Measurements from ENCODE around the gene HACL1. TPM values are rescaled to one million over a fixed set of nuclear protein-coding genes. Genes with fewer than 3 reads are reported as not detected.

The HACL1 gene
- total RNA-seq (2021) (18.6 and 22.0 TPM in 2 replicates), Bru-seq, nascent RNA (percentile 66 among the genes with signal in this experiment), BruChase-seq, experiment 1, labeled RNA remaining after a 2-hour chase (percentile 59 among the genes with signal in this experiment), BruChase-seq, experiment 2, labeled RNA remaining after a 6-hour chase (percentile 54 among the genes with signal in this experiment)
- long read RNA-seq, transcript HACL1-201 (17 exons, 2,266 nt): major isoform, 32 of 48 reads
- long read RNA-seq, partial matches to known transcripts: 0 of 48 reads
- long read RNA-seq, other reads (novel, unspliced or antisense): 12 of 48 reads

GRCh38 chr3:15601399-15602145 is at the start of gene HACL1, which contains the start of gene BTD:
HACL1 (minus strand) TSS chr3:15601569; CDS start chr3:15601463, 106 bp downstream.
BTD (plus strand) TSS chr3:15601745; CDS start chr3:15635440, 33,695 bp downstream.
- intact Hi-C loops (cut with micrococcal nuclease; ENCODE audit: unreplicated experiment): no loop called here
- Histone ChIP-seq H3K36me3 (ENCODE audit: insufficient read depth, low read length, poor library complexity, severe bottlenecking) (no peaks in the 10 kb centered on the region), H3K4me3 (ENCODE audit: low read depth, low read length, poor library complexity, severe bottlenecking) (peak within 1 kb of the TSS; percentile 65), H3K4me1 (ENCODE audit: insufficient read depth, low read length, poor library complexity, severe bottlenecking) (peaks cover 5% of the 10 kb centered on the region), H3K27me3 (replicated peaks; ENCODE audit: insufficient read depth, low read depth, low read length, poor library complexity) (no peaks in the 10 kb centered on the region), H3K27ac (ENCODE audit: low read depth, low read length, poor library complexity, severe bottlenecking) (peak within 1 kb of the TSS; percentile 86), H3K9me3 (ENCODE audit: low read depth, low read length, poor library complexity, severe bottlenecking) (no peaks in the 10 kb centered on the region)
- DNase-seq (ENCODE audit: low spot score): peak; percentile 100
- CTCF ChIA-PET: no interaction called here
- no TSS peak for BruUV-seq (replicated peaks)
- POLR2A ChIA-PET (ENCODE audit: low non-redundant PET): no interaction called here
- TF ChIP-seq CTCF (conservative IDR thresholded peaks at IDR 0.05; ENCODE audit: low read depth, low read length): peak; percentile 40
- TF ChIP-seq EZH2 (IDR thresholded peaks at IDR 0.05; ENCODE audit: borderline replicate concordance, low read depth, low read length, poor library complexity, severe bottlenecking): no peak

- no peak overlapping the region for H3K27ac ChIP-seq (ENCODE audit: low read depth, low read length, poor library complexity, severe bottlenecking)
- CTCF ChIA-PET: no interaction called here
Measured at GRCh38 chr3:15649858-15650257, 48.5 kb upstream of the HACL1 start.

GRCh38 chr3:15649341-15649740 is 48.0 kb upstream of the HACL1 start:
- Histone ChIP-seq H3K27ac (ENCODE audit: low read depth, low read length, poor library complexity, severe bottlenecking) (no peak overlapping the region), H3K27me3 (replicated peaks; ENCODE audit: insufficient read depth, low read depth, low read length, poor library complexity) (no peaks in the 10 kb centered on the region), H3K36me3 (ENCODE audit: insufficient read depth, low read length, poor library complexity, severe bottlenecking) (no peaks in the 10 kb centered on the region), H3K4me3 (ENCODE audit: low read depth, low read length, poor library complexity, severe bottlenecking) (no peak overlapping the region), H3K9me3 (ENCODE audit: low read depth, low read length, poor library complexity, severe bottlenecking) (no peaks in the 10 kb centered on the region), H3K4me1 (ENCODE audit: insufficient read depth, low read length, poor library complexity, severe bottlenecking) (peaks cover 15% of the 10 kb centered on the region)
- TF ChIP-seq CTCF (conservative IDR thresholded peaks at IDR 0.05; ENCODE audit: low read depth, low read length) (no peak), EZH2 (IDR thresholded peaks at IDR 0.05; ENCODE audit: borderline replicate concordance, low read depth, low read length, poor library complexity, severe bottlenecking) (no peak)
- no peak for DNase-seq (ENCODE audit: low spot score)
- ChIA-PET CTCF (no interaction called here), POLR2A (ENCODE audit: low non-redundant PET) (no interaction called here)
- intact Hi-C loops (cut with micrococcal nuclease; ENCODE audit: unreplicated experiment): no loop called here
- no TSS peak for BruUV-seq (replicated peaks)

More at GRCh38 chr3:15649858-15650257, 48.5 kb upstream of the HACL1 start:
- intact Hi-C loops (cut with micrococcal nuclease; ENCODE audit: unreplicated experiment): no loop called here
- Histone ChIP-seq H3K9me3 (ENCODE audit: low read depth, low read length, poor library complexity, severe bottlenecking) (no peaks in the 10 kb centered on the region), H3K4me3 (ENCODE audit: low read depth, low read length, poor library complexity, severe bottlenecking) (no peak overlapping the region), H3K4me1 (ENCODE audit: insufficient read depth, low read length, poor library complexity, severe bottlenecking) (peaks cover 15% of the 10 kb centered on the region), H3K27me3 (replicated peaks; ENCODE audit: insufficient read depth, low read depth, low read length, poor library complexity) (no peaks in the 10 kb centered on the region), H3K36me3 (ENCODE audit: insufficient read depth, low read length, poor library complexity, severe bottlenecking) (no peaks in the 10 kb centered on the region)
- TF ChIP-seq EZH2 (IDR thresholded peaks at IDR 0.05; ENCODE audit: borderline replicate concordance, low read depth, low read length, poor library complexity, severe bottlenecking) (no peak), CTCF (conservative IDR thresholded peaks at IDR 0.05; ENCODE audit: low read depth, low read length) (no peak)
- POLR2A ChIA-PET (ENCODE audit: low non-redundant PET): no interaction called here
- no TSS peak for BruUV-seq (replicated peaks)
- no peak for DNase-seq (ENCODE audit: low spot score)
